PC-9 (cell line): ENCODE data around the gene OR10D3. TPM values are rescaled to one million over a fixed set of nuclear protein-coding genes. Genes with fewer than 3 reads are reported as not detected.

ENCODE experiments used
- BruUV-seq: library from RNA; stranded (reverse); fragments of 400-500 nt; replicated peaks from 2 replicates; lab custom pipeline; 2021; lab: Mats Ljungman, UMichigan
- CTCF ChIA-PET: fragments of 300-600 bp; sonication (Branson Sonifier 250); formaldehyde crosslinking; loops from one replicate; lab custom pipeline; 2022; ENCODE audit warnings: antibody characterized with exemption; lab: Charles Lee
- POLR2A ChIA-PET: fragments of 300-600 bp; sonication (Branson Sonifier 250); formaldehyde crosslinking; loops from one replicate; lab custom pipeline; 2022; ENCODE audit warnings: antibody characterized with exemption; ENCODE audit not compliant: unreplicated experiment; lab: Charles Lee
- DNase-seq, 2 experiments: peaks; one replicate each; pipeline versions ENCODE4 v3.0.0 to v3.0.0-alpha.2; 2015 to 2022; ENCODE audit warnings: mixed read lengths in 1 of 2
- H2AFZ ChIP-seq: fragments of 200-600 bp; sonication (generic); 2 replicates; pipeline ENCODE4 v1.8.1; 2017; ENCODE audit warnings: antibody characterized with exemption
- H3F3A ChIP-seq: fragments of 200-600 bp; sonication (generic); 2 replicates; pipeline ENCODE4 v1.8.1; 2017; ENCODE audit warnings: antibody characterized with exemption, mild to moderate bottlenecking, low read depth; ENCODE audit not compliant: insufficient read depth
- H3K27ac ChIP-seq: fragments of 200-600 bp; sonication (generic); 2 replicates; pipeline ENCODE4 v1.6.1; 2016; ENCODE audit warnings: mixed run types
- H3K27me3 ChIP-seq: fragments of 200-600 bp; sonication (generic); 2 replicates; pipeline ENCODE4 v1.6.1; 2016; ENCODE audit warnings: low read depth, mixed run types; ENCODE audit not compliant: insufficient read depth
- H3K36me3 ChIP-seq: fragments of 200-600 bp; sonication (generic); 2 replicates; pipeline ENCODE4 v1.6.1; 2016; ENCODE audit warnings: low read depth, mixed run types
- H3K4me1 ChIP-seq: fragments of 200-600 bp; sonication (generic); replicated peaks from 2 replicates; pipeline ENCODE4 v1.6.1; 2016; ENCODE audit warnings: mixed run types; ENCODE audit not compliant: insufficient read depth
- H3K4me2 ChIP-seq: fragments of 200-600 bp; sonication (generic); 2 replicates; pipeline ENCODE4 v1.6.1; 2017; ENCODE audit warnings: mixed run types
- H3K4me3 ChIP-seq: fragments of 200-600 bp; sonication (generic); 2 replicates; pipeline ENCODE4 v1.6.1; 2016; ENCODE audit warnings: mixed run types
- H3K79me2 ChIP-seq: fragments of 200-600 bp; sonication (generic); 2 replicates; pipeline ENCODE4 v1.6.1; 2017; ENCODE audit warnings: low read depth, mixed run types
- H3K9me2 ChIP-seq: fragments of 200-600 bp; sonication (generic); 2 replicates; pipeline ENCODE4 v1.8.1; 2017; ENCODE audit warnings: mild to moderate bottlenecking; ENCODE audit not compliant: insufficient read depth
- H3K9me3 ChIP-seq: fragments of 200-600 bp; sonication (generic); 2 replicates; pipeline ENCODE4 v1.8.1; 2016; ENCODE audit warnings: low read depth; ENCODE audit not compliant: insufficient read depth
- H4K20me1 ChIP-seq: fragments of 200-600 bp; sonication (generic); 2 replicates; pipeline ENCODE4 v1.8.1; 2017; ENCODE audit not compliant: insufficient read depth
- EZH2 ChIP-seq: fragments of 200-600 bp; sonication (generic); IDR thresholded peaks from 2 replicates; pipeline ENCODE4 v1.8.0; 2017; ENCODE audit warnings: antibody characterized with exemption, low read depth
- intact Hi-C: fragments of 100-400 bp; cut with micrococcal nuclease; formaldehyde crosslinking; loops from one replicate; pipeline ENCODE4 v1.10.0; 2022; ENCODE audit not compliant: unreplicated experiment
- total RNA-seq: library from RNA; stranded (reverse); gene quantifications from 2 replicates; pipeline ENCODE4 v1.2.3, GENCODE V29; 2021
- TF ChIP-seq, protein P1 (sequence below): fragments of 200-600 bp; sonication (generic); conservative IDR thresholded peaks from 2 replicates; pipeline ENCODE4 v1.6.1; 2017; ENCODE audit warnings: mixed run types, antibody characterized with exemption, mild to moderate bottlenecking, moderate library complexity

The OR10D3 gene
- total RNA-seq, 1 experiment from 2014 or later: not detected

DNA sequence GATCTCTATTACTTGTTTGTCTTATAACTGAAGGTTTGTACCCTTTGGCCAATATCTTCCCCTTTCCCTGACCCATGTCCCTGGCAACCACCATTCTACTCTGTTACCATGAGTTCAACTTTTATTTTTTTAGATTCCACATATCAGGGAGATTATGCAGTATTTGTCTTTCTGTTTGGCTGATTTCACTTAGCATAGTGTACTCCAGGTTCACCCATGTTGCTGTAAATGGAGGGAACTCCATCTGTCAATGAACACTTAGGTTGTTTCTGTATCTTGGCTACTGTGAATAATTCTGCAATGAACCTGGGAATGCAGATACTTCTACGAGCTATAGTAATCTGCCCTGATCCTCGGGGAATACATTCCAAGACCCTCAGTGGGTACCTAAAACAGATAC, 14.9 kb downstream of the OR10D3 start:
- Histone ChIP-seq H3K9me2 (no peaks in the 10 kb centered on the region), H3K4me3 (no peak overlapping the region), H3K79me2 (no peaks in the 10 kb centered on the region), H2AFZ (no peak overlapping the region), H3K27ac (no peak overlapping the region), H3K4me1 (no peaks in the 10 kb centered on the region), H3K27me3 (0 out of 2 replicates have a peak, but pooled peaks cover 7% of the 10 kb centered on the region), H3K9me3 (no peaks in the 10 kb centered on the region), H3F3A (no peaks in the 10 kb centered on the region), H3K36me3 (no peaks in the 10 kb centered on the region), H3K4me2 (no peak overlapping the region), H4K20me1 (no peaks in the 10 kb centered on the region)
- intact Hi-C loops: no loop called here
- CTCF ChIA-PET: no interaction called here
- TF ChIP-seq EZH2: no peak
- TF ChIP-seq, protein P1, sequence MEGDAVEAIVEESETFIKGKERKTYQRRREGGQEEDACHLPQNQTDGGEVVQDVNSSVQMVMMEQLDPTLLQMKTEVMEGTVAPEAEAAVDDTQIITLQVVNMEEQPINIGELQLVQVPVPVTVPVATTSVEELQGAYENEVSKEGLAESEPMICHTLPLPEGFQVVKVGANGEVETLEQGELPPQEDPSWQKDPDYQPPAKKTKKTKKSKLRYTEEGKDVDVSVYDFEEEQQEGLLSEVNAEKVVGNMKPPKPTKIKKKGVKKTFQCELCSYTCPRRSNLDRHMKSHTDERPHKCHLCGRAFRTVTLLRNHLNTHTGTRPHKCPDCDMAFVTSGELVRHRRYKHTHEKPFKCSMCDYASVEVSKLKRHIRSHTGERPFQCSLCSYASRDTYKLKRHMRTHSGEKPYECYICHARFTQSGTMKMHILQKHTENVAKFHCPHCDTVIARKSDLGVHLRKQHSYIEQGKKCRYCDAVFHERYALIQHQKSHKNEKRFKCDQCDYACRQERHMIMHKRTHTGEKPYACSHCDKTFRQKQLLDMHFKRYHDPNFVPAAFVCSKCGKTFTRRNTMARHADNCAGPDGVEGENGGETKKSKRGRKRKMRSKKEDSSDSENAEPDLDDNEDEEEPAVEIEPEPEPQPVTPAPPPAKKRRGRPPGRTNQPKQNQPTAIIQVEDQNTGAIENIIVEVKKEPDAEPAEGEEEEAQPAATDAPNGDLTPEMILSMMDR: no peak
- no TSS peak for BruUV-seq
- no peak for DNase-seq
- POLR2A ChIA-PET: no interaction called here

DNA sequence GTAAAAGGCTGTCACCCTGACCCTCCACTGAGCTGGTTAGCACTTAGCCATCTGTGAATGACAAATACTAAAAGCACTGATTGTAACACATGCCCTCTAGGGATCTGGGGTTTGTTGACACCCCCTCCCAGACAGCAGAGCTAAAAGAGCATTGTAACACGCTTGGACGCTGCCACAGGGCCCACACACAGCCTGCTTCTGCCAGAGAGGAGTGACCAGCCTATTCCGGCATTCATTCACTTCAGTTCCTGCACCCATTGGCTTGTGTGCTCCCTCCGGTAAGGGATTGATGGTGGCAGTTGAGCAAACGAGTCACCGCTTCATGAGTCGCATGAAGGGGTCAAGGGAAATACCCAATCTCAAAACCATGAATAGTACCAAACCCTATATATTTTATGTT, 15.8 kb downstream of the OR10D3 start:
- Histone ChIP-seq H3K9me3 (no peaks in the 10 kb centered on the region), H3K4me1 (no peaks in the 10 kb centered on the region), H3K36me3 (no peaks in the 10 kb centered on the region), H3K27me3 (0 out of 2 replicates have a peak, but pooled peaks cover 7% of the 10 kb centered on the region), H3F3A (no peaks in the 10 kb centered on the region), H3K27ac (no peak overlapping the region), H3K79me2 (no peaks in the 10 kb centered on the region), H4K20me1 (no peaks in the 10 kb centered on the region), H3K4me3 (no peak overlapping the region), H2AFZ (no peak overlapping the region), H3K4me2 (no peak overlapping the region), H3K9me2 (no peaks in the 10 kb centered on the region)
- TF ChIP-seq EZH2: no peak
- TF ChIP-seq, protein P1: no peak
- POLR2A ChIA-PET: no interaction called here
- CTCF ChIA-PET: no interaction called here
- intact Hi-C loops: no loop called here
- no TSS peak for BruUV-seq
- DNase-seq: no peak

DNA sequence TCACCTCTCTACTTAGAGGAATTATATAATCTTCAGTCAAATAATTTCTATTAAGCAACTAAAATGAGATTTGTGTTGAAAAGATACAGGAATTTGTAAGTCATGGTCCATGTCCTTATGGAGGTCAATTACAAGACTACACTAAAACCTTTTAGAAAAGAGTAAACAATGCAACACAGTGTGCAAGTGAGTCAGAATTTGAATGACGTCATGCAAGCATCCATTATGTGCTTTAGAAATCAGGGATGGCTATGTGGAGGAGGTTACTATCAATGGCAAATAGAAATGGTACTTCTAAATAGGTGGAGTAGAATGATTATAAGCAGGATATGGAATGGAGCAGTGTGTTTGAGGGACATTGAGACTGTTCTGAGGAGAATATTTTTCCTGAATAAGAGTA, 16.6 kb downstream of the OR10D3 start:
- H3F3A ChIP-seq: no peaks in the 10 kb centered on the region
- no peaks in the 10 kb centered on the region for H4K20me1 ChIP-seq
- no peak for DNase-seq
- no peak for TF ChIP-seq EZH2
- no peak overlapping the region for H3K4me3 ChIP-seq
- H3K79me2 ChIP-seq: no peaks in the 10 kb centered on the region
- ChIA-PET CTCF (no interaction called here), POLR2A (no interaction called here)
- peaks cover 7% of the 10 kb centered on the region; the same call in 1 of the 2 replicates for H3K27me3 ChIP-seq
- BruUV-seq: no TSS peak
- no peak overlapping the region for H3K4me2 ChIP-seq
- H3K9me2 ChIP-seq: no peaks in the 10 kb centered on the region
- no peak overlapping the region for H2AFZ ChIP-seq
- intact Hi-C loops: no loop called here
- H3K27ac ChIP-seq: no peak overlapping the region
- H3K36me3 ChIP-seq: no peaks in the 10 kb centered on the region
- no peaks in the 10 kb centered on the region for H3K4me1 ChIP-seq
- H3K9me3 ChIP-seq: no peaks in the 10 kb centered on the region

DNA sequence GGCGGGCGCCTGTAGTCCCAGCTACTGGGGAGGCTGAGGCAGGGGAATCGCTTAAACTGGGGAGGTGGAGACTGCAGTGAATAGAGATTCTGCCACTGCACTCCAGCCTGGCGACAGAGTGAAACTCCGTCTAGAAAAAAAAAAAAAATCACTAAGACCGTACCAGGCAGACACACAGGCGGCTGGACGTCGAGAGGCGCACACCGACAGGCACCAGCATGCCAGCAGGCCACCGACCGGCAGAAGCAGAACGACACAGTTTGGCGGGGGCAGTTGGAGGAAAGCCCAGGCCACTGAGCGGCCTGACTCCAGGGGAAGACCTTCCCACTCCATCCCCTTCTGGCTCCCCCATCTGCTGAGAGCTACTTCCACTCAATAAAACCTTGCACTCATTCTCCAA, 17.5 kb downstream of the OR10D3 start:
- Histone ChIP-seq H3K9me2 (no peaks in the 10 kb centered on the region), H3K79me2 (no peaks in the 10 kb centered on the region), H3K4me2 (no peak overlapping the region), H3K36me3 (no peaks in the 10 kb centered on the region), H3K4me3 (no peak overlapping the region), H3K9me3 (no peaks in the 10 kb centered on the region), H3K27me3 (peaks cover 15% of the 10 kb centered on the region), H3K4me1 (no peaks in the 10 kb centered on the region), H3F3A (no peaks in the 10 kb centered on the region), H3K27ac (no peak overlapping the region), H4K20me1 (no peaks in the 10 kb centered on the region), H2AFZ (no peak overlapping the region)
- TF ChIP-seq, protein P1: no peak
- TF ChIP-seq EZH2: no peak
- intact Hi-C loops: no loop called here
- no TSS peak for BruUV-seq
- POLR2A ChIA-PET: no interaction called here
- no peak for DNase-seq
- CTCF ChIA-PET: no interaction called here
